Peyer's patch (tissue), 4 donors: ENCODE results near the gene ANGPTL4.

Experiments
- POLR2A ChIP-seq, 2 donors: fragments of 450-650 bp; IDR thresholded peaks; one replicate each; pipeline ENCODE4 v1.5.1; 2017; ENCODE audit warnings: antibody characterized with exemption in 2 of 2, mild to moderate bottlenecking in 2 of 2, moderate library complexity in 2 of 2
- TF ChIP-seq, protein P1 (sequence below), 6 experiments: fragments of 450-650 bp in 4 of 6; fragments of 200-600 bp in 2 of 6; sonication (generic) in 1 of 6; IDR thresholded peaks; one replicate each; pipeline ENCODE4 v1.5.1; 2017 to 2019; ENCODE audit warnings: antibody characterized with exemption in 6 of 6, mild to moderate bottlenecking in 3 of 6, moderate library complexity in 1 of 6

DNA sequence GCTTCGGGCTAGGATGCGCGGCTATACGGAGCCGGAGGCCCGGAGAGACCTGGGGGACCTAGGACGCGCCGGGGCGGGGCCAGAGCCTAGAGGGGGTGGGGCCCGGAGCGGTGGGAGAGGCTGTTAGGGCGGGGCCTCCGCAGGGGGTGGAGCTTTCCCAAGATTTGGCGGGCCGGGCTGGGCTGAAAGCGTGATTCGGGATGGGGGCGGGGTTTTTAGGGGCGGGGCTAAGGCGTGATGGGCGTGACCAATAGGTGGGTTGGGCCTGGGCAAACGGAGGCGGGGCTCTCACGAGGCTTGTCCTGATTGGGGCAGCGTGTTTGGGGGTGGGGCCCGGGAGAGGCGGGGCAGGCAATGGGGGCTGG is 26.6 kb downstream of the ANGPTL4 start:
- TF ChIP-seq, protein P1, sequence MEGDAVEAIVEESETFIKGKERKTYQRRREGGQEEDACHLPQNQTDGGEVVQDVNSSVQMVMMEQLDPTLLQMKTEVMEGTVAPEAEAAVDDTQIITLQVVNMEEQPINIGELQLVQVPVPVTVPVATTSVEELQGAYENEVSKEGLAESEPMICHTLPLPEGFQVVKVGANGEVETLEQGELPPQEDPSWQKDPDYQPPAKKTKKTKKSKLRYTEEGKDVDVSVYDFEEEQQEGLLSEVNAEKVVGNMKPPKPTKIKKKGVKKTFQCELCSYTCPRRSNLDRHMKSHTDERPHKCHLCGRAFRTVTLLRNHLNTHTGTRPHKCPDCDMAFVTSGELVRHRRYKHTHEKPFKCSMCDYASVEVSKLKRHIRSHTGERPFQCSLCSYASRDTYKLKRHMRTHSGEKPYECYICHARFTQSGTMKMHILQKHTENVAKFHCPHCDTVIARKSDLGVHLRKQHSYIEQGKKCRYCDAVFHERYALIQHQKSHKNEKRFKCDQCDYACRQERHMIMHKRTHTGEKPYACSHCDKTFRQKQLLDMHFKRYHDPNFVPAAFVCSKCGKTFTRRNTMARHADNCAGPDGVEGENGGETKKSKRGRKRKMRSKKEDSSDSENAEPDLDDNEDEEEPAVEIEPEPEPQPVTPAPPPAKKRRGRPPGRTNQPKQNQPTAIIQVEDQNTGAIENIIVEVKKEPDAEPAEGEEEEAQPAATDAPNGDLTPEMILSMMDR (IDR thresholded peaks at IDR 0.05) = no peak
- TF ChIP-seq POLR2A (IDR thresholded peaks at IDR 0.05) = no peak
